Kidney (tissue), 14 donors: Measurements from ENCODE around the gene PDIA5. TPM values are rescaled to one million over a fixed set of nuclear protein-coding genes. Genes with fewer than 3 reads are reported as not detected.

Experiments
- DNase-seq, 5 donors: peaks; one replicate each; pipeline ENCODE4 v3.0.0-alpha.2; 2013 to 2020
- FAIRE-seq: peaks from 2 replicates; lab custom pipeline; 2012; peaks lifted over from hg19 to GRCh38; lab: Jason Lieb, UNC
- H3K27ac ChIP-seq, 2 donors: one replicate each; pipeline ENCODE4 v1.7.0; 2013; ENCODE audit warnings: low read depth in 2 of 2, low read length in 2 of 2, inconsistent platforms in 1 of 2
- H3K27me3 ChIP-seq: one replicate; pipeline ENCODE4 v1.7.1; 2013; ENCODE audit warnings: low read length, inconsistent platforms; ENCODE audit not compliant: control insufficient read depth, insufficient read depth
- H3K36me3 ChIP-seq, 3 donors: one replicate each; pipeline versions ENCODE4 v1.7.0 to v1.7.1; 2013; ENCODE audit warnings: low read length in 3 of 3, control low read depth in 1 of 3, inconsistent platforms in 1 of 3; ENCODE audit not compliant: insufficient read depth in 3 of 3, control insufficient read depth in 2 of 3
- H3K4me1 ChIP-seq, 3 donors: one replicate each; pipeline versions ENCODE4 v1.7.0 to v1.7.1; 2013; ENCODE audit warnings: low read length in 3 of 3, inconsistent platforms in 1 of 3, low read depth in 1 of 3; ENCODE audit not compliant: control insufficient read depth in 2 of 3, insufficient read depth in 2 of 3
- H3K4me3 ChIP-seq, 3 donors: one replicate each; pipeline versions ENCODE4 v1.7.0 to v1.8.1; 2013; ENCODE audit warnings: low read length in 3 of 3, control low read depth in 1 of 3, inconsistent platforms in 1 of 3
- H3K9ac ChIP-seq, 3 donors: one replicate each; pipeline versions ENCODE4 v1.7.0 to v1.7.1; 2013; ENCODE audit warnings: low read length in 3 of 3, control low read depth in 1 of 3, inconsistent platforms in 1 of 3
- H3K9me3 ChIP-seq, 3 donors: one replicate each; pipeline versions ENCODE4 v1.7.0 to v1.7.1; 2013; ENCODE audit warnings: low read length in 3 of 3, control low read depth in 1 of 3, inconsistent platforms in 1 of 3; ENCODE audit not compliant: control insufficient read depth in 2 of 3, insufficient read depth in 1 of 3
- CTCF ChIP-seq: IDR thresholded peaks from 3 replicates; pipeline ENCODE4 v1.5.1; 2012; ENCODE audit warnings: mild to moderate bottlenecking, moderate library complexity, borderline replicate concordance; ENCODE audit not compliant: insufficient read depth; ENCODE audit errors: extremely low read depth
- intact Hi-C: fragments of 100-400 bp; cut with DNase I; formaldehyde crosslinking; loops from one replicate; pipeline ENCODE4 v1.11.1; 2022
- polyA plus RNA-seq: library from polyadenylated mRNA; stranded (reverse); fragments of 350-450 nt; fragmentation: Illumina TruSeq; extraction: RNeasy Lipid Tissue Mini Kit (QIAGEN cat#74804); gene quantifications from one replicate; pipeline ENCODE4 v1.2.3, GENCODE V29; 2014; ENCODE audit warnings: low read depth, low replicate concordance; ENCODE audit not compliant: insufficient read depth
- total RNA-seq: library from RNA; stranded (reverse); fragmentation: NEBNext Ultra II Directional; extraction: Animal tissue kit (Norgen Biotek cat#: 25700); gene quantifications from one replicate; pipeline ENCODE4 v1.2.1, GENCODE V29; 2021
- donor health status: control.
- donor health status: control.
- donor health status: control.
- donor health status: control.
- donor health status: control.
- donor health status: DM: yes; HTN: yes; CAD: no.
- donor health status: Normal renal cell carcinoma (clear cell type).

Gene PDIA5
- total and polyA plus RNA-seq, 2 donors from 2014 or later: 19.9 to 27.9 TPM

GRCh38 chr3:123152687-123153086 lies 85.9 kb downstream of the PDIA5 start:
- Histone ChIP-seq H3K27me3 (no peaks in the 10 kb centered on the region), H3K27ac (no peak overlapping the region), H3K9ac (no peak overlapping the region), H3K4me1 (peaks cover 0 to 1% (median 0%) of the 10 kb centered on the region in 3 donors), H3K36me3 (peaks cover 0 to 26% (median 15%) of the 10 kb centered on the region in 3 donors), H3K9me3 (no peaks in the 10 kb centered on the region), H3K4me3 (no peak overlapping the region)
- no peak for FAIRE-seq
- intact Hi-C loops: no loop called here
- peak in 2 of 5 donors; percentile 6 to 29 for DNase-seq
- no peak for TF ChIP-seq CTCF

- Histone ChIP-seq H3K4me1 (peaks cover 0 to 4% (median 0%) of the 10 kb centered on the region in 3 donors), H3K9me3 (no peaks in the 10 kb centered on the region), H3K27ac (no peak overlapping the region), H3K27me3 (no peaks in the 10 kb centered on the region), H3K9ac (no peak overlapping the region), H3K4me3 (no peak overlapping the region), H3K36me3 (peaks cover 0 to 26% (median 12%) of the 10 kb centered on the region in 3 donors)
- DNase-seq (peak in 2 of 5 donors; percentile 6 to 45), FAIRE-seq (no peak)
- no peak for TF ChIP-seq CTCF
- intact Hi-C loops: no loop called here
Measured at GRCh38 chr3:123153125-123154019, 86.5 kb downstream of the PDIA5 start.

- Histone ChIP-seq H3K27me3 (no peaks in the 10 kb centered on the region), H3K27ac (no peak overlapping the region), H3K9me3 (no peaks in the 10 kb centered on the region), H3K9ac (no peak overlapping the region), H3K36me3 (peaks cover 0 to 28% (median 10%) of the 10 kb centered on the region in 3 donors), H3K4me1 (peaks cover 0 to 4% (median 0%) of the 10 kb centered on the region in 3 donors), H3K4me3 (no peak overlapping the region)
- peak in 2 of 5 donors; percentile 6 to 28 for DNase-seq
- intact Hi-C loops: no loop called here
- FAIRE-seq: no peak
- TF ChIP-seq CTCF: no peak
Measured at GRCh38 chr3:123154020-123154985, 87.5 kb downstream of the PDIA5 start.
